ENCODE results near the gene C14orf180. TPM values are rescaled to one million over a fixed set of nuclear protein-coding genes. Genes with fewer than 3 reads are reported as not detected.
A peak's percentile ranks its signal among the peaks of the same experiment; 100 is the strongest.

Gene C14orf180
- polyA plus RNA-seq, 1 donor, result 13.3 TPM

- no peak for DNase-seq
Measured at GRCh38 chr14:104550340-104550860, 29.2 kb upstream of the C14orf180 start.

- DNase-seq, result no peak
Measured at GRCh38 chr14:104550861-104551728, 28.5 kb upstream of the C14orf180 start.

- DNase-seq, result no peak
Measured at GRCh38 chr14:104551851-104552737, 27.5 kb upstream of the C14orf180 start.

- no peak for DNase-seq
Measured at GRCh38 chr14:104552738-104553125, 26.8 kb upstream of the C14orf180 start.

GRCh38 chr14:104553166-104554087 is 26.1 kb upstream of the C14orf180 start:
- DNase-seq, result no peak

- DNase-seq, result no peak
Measured at GRCh38 chr14:104554088-104554607, 25.4 kb upstream of the C14orf180 start.

- peak; percentile 49 for DNase-seq
Measured at GRCh38 chr14:104554608-104555429, 24.7 kb upstream of the C14orf180 start.

GRCh38 chr14:104555430-104556255 is 23.9 kb upstream of the C14orf180 start:
- no peak for DNase-seq

- no peak for DNase-seq
Measured at GRCh38 chr14:104556256-104557021, 23.1 kb upstream of the C14orf180 start.

GRCh38 chr14:104557086-104557485 is 22.5 kb upstream of the C14orf180 start:
- no peak for DNase-seq

- DNase-seq, result no peak
Measured at GRCh38 chr14:104557766-104558165, 21.8 kb upstream of the C14orf180 start.

GRCh38 chr14:104558231-104559027 is 21.1 kb upstream of the C14orf180 start:
- DNase-seq, result no peak

- DNase-seq, result no peak
Measured at GRCh38 chr14:104559028-104559803, 20.3 kb upstream of the C14orf180 start.

- DNase-seq, result no peak
Measured at GRCh38 chr14:104559804-104560585, 19.6 kb upstream of the C14orf180 start.

- no peak for DNase-seq
Measured at GRCh38 chr14:104560586-104560945, 19.0 kb upstream of the C14orf180 start.

- no peak for DNase-seq
Measured at GRCh38 chr14:104561124-104561557, 18.4 kb upstream of the C14orf180 start.

All from hindlimb muscle (tissue), 1 donor.